Measurements from ENCODE around the gene DPYD. TPM values are rescaled to one million over a fixed set of nuclear protein-coding genes. Genes with fewer than 3 reads are reported as not detected.

The DPYD gene
- total and polyA plus RNA-seq, 10 of the 15 experiments (the other 5 are each of a cell fraction or from before 2014, with no cell fraction given): 5.7 to 23.8 (median 10.2) TPM

DNA sequence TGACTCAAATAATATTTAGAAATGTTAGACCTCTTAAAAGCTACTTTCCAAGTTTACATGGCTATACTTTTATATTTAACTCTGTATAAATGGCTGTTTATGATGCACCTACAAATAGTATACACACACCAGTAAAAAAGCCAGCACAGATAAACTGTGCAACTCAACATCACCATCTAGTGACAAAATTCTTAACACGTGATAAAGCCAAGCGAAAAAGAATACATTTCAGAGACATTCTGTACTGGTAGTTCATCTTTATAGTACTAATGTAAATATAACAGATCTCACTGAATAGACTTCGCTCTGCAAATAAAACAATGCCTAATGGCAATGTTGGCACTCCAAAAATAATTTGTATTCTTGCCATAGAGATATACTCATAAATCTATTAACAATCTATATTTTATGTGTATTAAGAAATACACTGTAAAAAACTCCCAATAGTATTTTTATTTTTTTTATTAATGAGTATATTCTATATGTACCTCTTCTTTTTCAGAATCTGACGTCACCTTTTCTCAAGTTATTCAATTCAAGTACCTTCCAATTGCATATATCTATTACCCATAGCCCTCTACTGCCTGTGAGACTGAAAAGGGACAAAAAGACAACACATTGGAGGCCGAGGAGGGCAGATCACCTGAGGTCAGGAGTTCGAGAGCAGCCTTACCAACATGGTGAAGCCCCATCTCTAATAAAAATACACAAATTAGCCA, 100.2 kb downstream of the DPYD start:
- no peaks in the 10 kb centered on the region for H3K9me3 ChIP-seq (replicated peaks; ENCODE audit: control insufficient read depth, insufficient read depth, low read length)
- intact Hi-C loops (cut with micrococcal nuclease; ENCODE audit: unreplicated experiment) (loop anchor here (2.0 to 10.0 kb wide), 4 partner anchors 232 to 854 kb away; no protein-coding TSS in a partner anchor), in situ Hi-C loops (cut with MboI) (loop anchor here (25.0 kb wide), 1 partner anchor 858 kb away; no protein-coding TSS in a partner anchor)
- no peak for DNase-seq (ENCODE audit: low read depth, low spot score)
- H3K27ac ChIP-seq (ENCODE audit: control insufficient read depth, insufficient read depth): no peak overlapping the region
- H2AFZ ChIP-seq (ENCODE audit: control insufficient read depth, low read depth, low read length): no peak overlapping the region
- H3K79me2 ChIP-seq (ENCODE audit: control insufficient read depth, insufficient read depth, low read length): no peaks in the 10 kb centered on the region
- H4K20me1 ChIP-seq (ENCODE audit: control insufficient read depth, insufficient read depth): no peaks in the 10 kb centered on the region
- no TSS peak for BruUV-seq (replicated peaks)
- ChIA-PET POLR2A (interaction anchor here (0.7 kb wide), 1 partner anchor 100 kb away, joined by 4 read pairs; no protein-coding TSS in a partner anchor), CTCF (interaction anchor here (0.8 to 1.9 kb wide), 8 partner anchors 9 to 682 kb away, joined by 3 to 15 read pairs (median 4); no protein-coding TSS in a partner anchor), RAD21 (ENCODE audit: unreplicated experiment) (interaction anchor here (1.7 kb wide), 1 partner anchor 577 kb away, joined by 9 read pairs; no protein-coding TSS in a partner anchor), SMC1A (ENCODE audit: uncharacterized antibody, unreplicated experiment) (interaction anchor here (0.7 to 1.8 kb wide), 7 partner anchors 19 to 682 kb away, joined by 3 to 8 read pairs (median 3); no protein-coding TSS in a partner anchor)
- H3K4me2 ChIP-seq (ENCODE audit: control insufficient read depth, insufficient read depth): no peak overlapping the region
- 0% methylated on average over 6 of the region's 6 CpGs for WGBS (ENCODE audit: insufficient coverage, insufficient replicate concordance, low lambda C conversion rate, missing lambda C conversion rate)
- no peak overlapping the region for H3K9ac ChIP-seq (ENCODE audit: control insufficient read depth, insufficient read depth, low read length)
- peak; percentile 78 for ATAC-seq
- H3K4me3 ChIP-seq: no peak overlapping the region
- H3K4me1 ChIP-seq (ENCODE audit: control insufficient read depth, insufficient read depth, low read length): no peaks in the 10 kb centered on the region
- H3K27me3 ChIP-seq (replicated peaks in 1 of 2; ENCODE audit: control insufficient read depth in 2 of 2, insufficient read depth in 2 of 2, low read length in 1 of 2): no peaks in the 10 kb centered on the region
- H3K36me3 ChIP-seq (ENCODE audit: control insufficient read depth in 2 of 2, insufficient read depth in 2 of 2, low read length in 1 of 2): no peaks in the 10 kb centered on the region
- FAIRE-seq: peak; percentile 41
- TF ChIP-seq SMC3 (IDR thresholded peaks at IDR 0.05; ENCODE audit: borderline replicate concordance, low read length) (peak; percentile 54; the same call in 1 of the 2 replicates), MXI1 (IDR thresholded peaks at IDR 0.05; ENCODE audit: low read depth, low read length) (no peak), RAD21 (IDR thresholded peaks at IDR 0.05; ENCODE audit: insufficient read depth, low read depth, low read length) (peak; percentile 72)
- TF ChIP-seq, protein P1, sequence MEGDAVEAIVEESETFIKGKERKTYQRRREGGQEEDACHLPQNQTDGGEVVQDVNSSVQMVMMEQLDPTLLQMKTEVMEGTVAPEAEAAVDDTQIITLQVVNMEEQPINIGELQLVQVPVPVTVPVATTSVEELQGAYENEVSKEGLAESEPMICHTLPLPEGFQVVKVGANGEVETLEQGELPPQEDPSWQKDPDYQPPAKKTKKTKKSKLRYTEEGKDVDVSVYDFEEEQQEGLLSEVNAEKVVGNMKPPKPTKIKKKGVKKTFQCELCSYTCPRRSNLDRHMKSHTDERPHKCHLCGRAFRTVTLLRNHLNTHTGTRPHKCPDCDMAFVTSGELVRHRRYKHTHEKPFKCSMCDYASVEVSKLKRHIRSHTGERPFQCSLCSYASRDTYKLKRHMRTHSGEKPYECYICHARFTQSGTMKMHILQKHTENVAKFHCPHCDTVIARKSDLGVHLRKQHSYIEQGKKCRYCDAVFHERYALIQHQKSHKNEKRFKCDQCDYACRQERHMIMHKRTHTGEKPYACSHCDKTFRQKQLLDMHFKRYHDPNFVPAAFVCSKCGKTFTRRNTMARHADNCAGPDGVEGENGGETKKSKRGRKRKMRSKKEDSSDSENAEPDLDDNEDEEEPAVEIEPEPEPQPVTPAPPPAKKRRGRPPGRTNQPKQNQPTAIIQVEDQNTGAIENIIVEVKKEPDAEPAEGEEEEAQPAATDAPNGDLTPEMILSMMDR (IDR thresholded peaks at IDR 0.05 in 2 of 3, conservative IDR thresholded peaks at IDR 0.05 in 1 of 3; ENCODE audit: control insufficient read depth in 2 of 3, extremely low read depth in 1 of 3, insufficient read depth in 1 of 3, low read depth in 3 of 3, low read length in 3 of 3): peak; percentile 11 to 56 (median 36); a peak in 5 of 6 replicates
- TF ChIP-seq, protein P2, sequence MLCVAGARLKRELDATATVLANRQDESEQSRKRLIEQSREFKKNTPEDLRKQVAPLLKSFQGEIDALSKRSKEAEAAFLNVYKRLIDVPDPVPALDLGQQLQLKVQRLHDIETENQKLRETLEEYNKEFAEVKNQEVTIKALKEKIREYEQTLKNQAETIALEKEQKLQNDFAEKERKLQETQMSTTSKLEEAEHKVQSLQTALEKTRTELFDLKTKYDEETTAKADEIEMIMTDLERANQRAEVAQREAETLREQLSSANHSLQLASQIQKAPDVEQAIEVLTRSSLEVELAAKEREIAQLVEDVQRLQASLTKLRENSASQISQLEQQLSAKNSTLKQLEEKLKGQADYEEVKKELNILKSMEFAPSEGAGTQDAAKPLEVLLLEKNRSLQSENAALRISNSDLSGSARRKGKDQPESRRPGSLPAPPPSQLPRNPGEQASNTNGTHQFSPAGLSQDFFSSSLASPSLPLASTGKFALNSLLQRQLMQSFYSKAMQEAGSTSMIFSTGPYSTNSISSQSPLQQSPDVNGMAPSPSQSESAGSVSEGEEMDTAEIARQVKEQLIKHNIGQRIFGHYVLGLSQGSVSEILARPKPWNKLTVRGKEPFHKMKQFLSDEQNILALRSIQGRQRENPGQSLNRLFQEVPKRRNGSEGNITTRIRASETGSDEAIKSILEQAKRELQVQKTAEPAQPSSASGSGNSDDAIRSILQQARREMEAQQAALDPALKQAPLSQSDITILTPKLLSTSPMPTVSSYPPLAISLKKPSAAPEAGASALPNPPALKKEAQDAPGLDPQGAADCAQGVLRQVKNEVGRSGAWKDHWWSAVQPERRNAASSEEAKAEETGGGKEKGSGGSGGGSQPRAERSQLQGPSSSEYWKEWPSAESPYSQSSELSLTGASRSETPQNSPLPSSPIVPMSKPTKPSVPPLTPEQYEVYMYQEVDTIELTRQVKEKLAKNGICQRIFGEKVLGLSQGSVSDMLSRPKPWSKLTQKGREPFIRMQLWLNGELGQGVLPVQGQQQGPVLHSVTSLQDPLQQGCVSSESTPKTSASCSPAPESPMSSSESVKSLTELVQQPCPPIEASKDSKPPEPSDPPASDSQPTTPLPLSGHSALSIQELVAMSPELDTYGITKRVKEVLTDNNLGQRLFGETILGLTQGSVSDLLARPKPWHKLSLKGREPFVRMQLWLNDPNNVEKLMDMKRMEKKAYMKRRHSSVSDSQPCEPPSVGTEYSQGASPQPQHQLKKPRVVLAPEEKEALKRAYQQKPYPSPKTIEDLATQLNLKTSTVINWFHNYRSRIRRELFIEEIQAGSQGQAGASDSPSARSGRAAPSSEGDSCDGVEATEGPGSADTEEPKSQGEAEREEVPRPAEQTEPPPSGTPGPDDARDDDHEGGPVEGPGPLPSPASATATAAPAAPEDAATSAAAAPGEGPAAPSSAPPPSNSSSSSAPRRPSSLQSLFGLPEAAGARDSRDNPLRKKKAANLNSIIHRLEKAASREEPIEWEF (IDR thresholded peaks at IDR 0.05; ENCODE audit: insufficient replicate concordance, low read depth, low read length): no peak
- TF ChIP-seq, protein P3, sequence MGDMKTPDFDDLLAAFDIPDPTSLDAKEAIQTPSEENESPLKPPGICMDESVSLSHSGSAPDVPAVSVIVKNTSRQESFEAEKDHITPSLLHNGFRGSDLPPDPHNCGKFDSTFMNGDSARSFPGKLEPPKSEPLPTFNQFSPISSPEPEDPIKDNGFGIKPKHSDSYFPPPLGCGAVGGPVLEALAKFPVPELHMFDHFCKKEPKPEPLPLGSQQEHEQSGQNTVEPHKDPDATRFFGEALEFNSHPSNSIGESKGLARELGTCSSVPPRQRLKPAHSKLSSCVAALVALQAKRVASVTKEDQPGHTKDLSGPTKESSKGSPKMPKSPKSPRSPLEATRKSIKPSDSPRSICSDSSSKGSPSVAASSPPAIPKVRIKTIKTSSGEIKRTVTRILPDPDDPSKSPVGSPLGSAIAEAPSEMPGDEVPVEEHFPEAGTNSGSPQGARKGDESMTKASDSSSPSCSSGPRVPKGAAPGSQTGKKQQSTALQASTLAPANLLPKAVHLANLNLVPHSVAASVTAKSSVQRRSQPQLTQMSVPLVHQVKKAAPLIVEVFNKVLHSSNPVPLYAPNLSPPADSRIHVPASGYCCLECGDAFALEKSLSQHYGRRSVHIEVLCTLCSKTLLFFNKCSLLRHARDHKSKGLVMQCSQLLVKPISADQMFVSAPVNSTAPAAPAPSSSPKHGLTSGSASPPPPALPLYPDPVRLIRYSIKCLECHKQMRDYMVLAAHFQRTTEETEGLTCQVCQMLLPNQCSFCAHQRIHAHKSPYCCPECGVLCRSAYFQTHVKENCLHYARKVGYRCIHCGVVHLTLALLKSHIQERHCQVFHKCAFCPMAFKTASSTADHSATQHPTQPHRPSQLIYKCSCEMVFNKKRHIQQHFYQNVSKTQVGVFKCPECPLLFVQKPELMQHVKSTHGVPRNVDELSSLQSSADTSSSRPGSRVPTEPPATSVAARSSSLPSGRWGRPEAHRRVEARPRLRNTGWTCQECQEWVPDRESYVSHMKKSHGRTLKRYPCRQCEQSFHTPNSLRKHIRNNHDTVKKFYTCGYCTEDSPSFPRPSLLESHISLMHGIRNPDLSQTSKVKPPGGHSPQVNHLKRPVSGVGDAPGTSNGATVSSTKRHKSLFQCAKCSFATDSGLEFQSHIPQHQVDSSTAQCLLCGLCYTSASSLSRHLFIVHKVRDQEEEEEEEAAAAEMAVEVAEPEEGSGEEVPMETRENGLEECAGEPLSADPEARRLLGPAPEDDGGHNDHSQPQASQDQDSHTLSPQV (IDR thresholded peaks at IDR 0.05): 0 out of 2 replicates have a peak, but pooled peaks have one; percentile 16

Measured in GM12878 (cell line).